ENCODE results near the gene NOTCH3.
A peak's percentile ranks its signal among the peaks of the same experiment; 100 is the strongest.

The NOTCH3 gene

GRCh38 chr19:15248648-15249527 is 48.1 kb upstream of the NOTCH3 start:
- no peak for DNase-seq (ENCODE audit: low spot score)
- H3K4me3 ChIP-seq (ENCODE audit: severe bottlenecking): no peak overlapping the region
- ATAC-seq (ENCODE audit: low read depth): peak; percentile 40
- no peaks in the 10 kb centered on the region for H3K9me3 ChIP-seq (ENCODE audit: severe bottlenecking)
- H3K4me1 ChIP-seq (ENCODE audit: insufficient read depth, poor library complexity, severe bottlenecking): peaks cover 37% of the 10 kb centered on the region
- H3K36me3 ChIP-seq (ENCODE audit: low read depth): peaks cover 85% of the 10 kb centered on the region
- no peaks in the 10 kb centered on the region for H3K27me3 ChIP-seq (ENCODE audit: insufficient read depth, poor library complexity, severe bottlenecking)
- H3K27ac ChIP-seq (ENCODE audit: poor library complexity, severe bottlenecking): peak overlapping the region; percentile 67
- no peak for TF ChIP-seq CTCF (IDR thresholded peaks at IDR 0.05; ENCODE audit: poor library complexity, severe bottlenecking)

GRCh38 chr19:15248106-15248505 is 47.3 kb upstream of the NOTCH3 start:
- no peak for DNase-seq (ENCODE audit: low spot score)
- ATAC-seq (ENCODE audit: low read depth): no peak
- peaks cover 84% of the 10 kb centered on the region for H3K36me3 ChIP-seq (ENCODE audit: low read depth)
- H3K4me1 ChIP-seq (ENCODE audit: insufficient read depth, poor library complexity, severe bottlenecking): peaks cover 37% of the 10 kb centered on the region
- H3K27ac ChIP-seq (ENCODE audit: poor library complexity, severe bottlenecking): peak overlapping the region; percentile 67
- TF ChIP-seq CTCF (IDR thresholded peaks at IDR 0.05; ENCODE audit: poor library complexity, severe bottlenecking): no peak
- H3K9me3 ChIP-seq (ENCODE audit: severe bottlenecking): no peaks in the 10 kb centered on the region
- no peaks in the 10 kb centered on the region for H3K27me3 ChIP-seq (ENCODE audit: insufficient read depth, poor library complexity, severe bottlenecking)
- no peak overlapping the region for H3K4me3 ChIP-seq (ENCODE audit: severe bottlenecking)

GRCh38 chr19:15247107-15248014 is 46.6 kb upstream of the NOTCH3 start:
- Histone ChIP-seq H3K36me3 (ENCODE audit: low read depth) (peaks cover 79% of the 10 kb centered on the region), H3K4me1 (ENCODE audit: insufficient read depth, poor library complexity, severe bottlenecking) (peaks cover 36% of the 10 kb centered on the region), H3K9me3 (ENCODE audit: severe bottlenecking) (no peaks in the 10 kb centered on the region), H3K27me3 (ENCODE audit: insufficient read depth, poor library complexity, severe bottlenecking) (no peaks in the 10 kb centered on the region), H3K4me3 (ENCODE audit: severe bottlenecking) (no peak overlapping the region), H3K27ac (ENCODE audit: poor library complexity, severe bottlenecking) (no peak overlapping the region)
- ATAC-seq (ENCODE audit: low read depth) (no peak), DNase-seq (ENCODE audit: low spot score) (no peak)
- no peak for TF ChIP-seq CTCF (IDR thresholded peaks at IDR 0.05; ENCODE audit: poor library complexity, severe bottlenecking)

- no peak for ATAC-seq (ENCODE audit: low read depth)
- H3K4me1 ChIP-seq (ENCODE audit: insufficient read depth, poor library complexity, severe bottlenecking): peaks cover 25% of the 10 kb centered on the region
- TF ChIP-seq CTCF (IDR thresholded peaks at IDR 0.05; ENCODE audit: poor library complexity, severe bottlenecking): no peak
- peaks cover 81% of the 10 kb centered on the region for H3K36me3 ChIP-seq (ENCODE audit: low read depth)
- no peak overlapping the region for H3K4me3 ChIP-seq (ENCODE audit: severe bottlenecking)
- DNase-seq (ENCODE audit: low spot score): no peak
- no peak overlapping the region for H3K27ac ChIP-seq (ENCODE audit: poor library complexity, severe bottlenecking)
- no peaks in the 10 kb centered on the region for H3K9me3 ChIP-seq (ENCODE audit: severe bottlenecking)
- no peaks in the 10 kb centered on the region for H3K27me3 ChIP-seq (ENCODE audit: insufficient read depth, poor library complexity, severe bottlenecking)
Observed at GRCh38 chr19:15246198-15246481, 45.3 kb upstream of the NOTCH3 start.
